ENCODE data around the gene CFL1.

The CFL1 gene

GRCh38 chr11:65900125-65900898, 42.3 kb upstream of the CFL1 start, which contains the start of gene FOSL1:
Gene FOSL1 (minus strand): TSS chr11:65900388. CDS start chr11:65900339, 49 bp downstream.
- DNase-seq (ENCODE audit: extremely low spot score): peak; percentile 72

GRCh38 chr11:65899356-65900124, 41.6 kb upstream of the CFL1 start:
- ChIA-PET CTCF (interaction anchor here (6.6 kb wide), 1 partner anchor 10 kb away, joined by 36 read pairs; the partner anchor contains the start of genes CCDC85B and FIBP), POLR2A (interaction anchor here (1.3 to 5.8 kb wide), 2 partner anchors 9 to 12 kb away, joined by 3 to 72 read pairs; partner anchors contain the start of genes CCDC85B and FIBP)
- no peak for DNase-seq (ENCODE audit: extremely low spot score)
- TF ChIP-seq L3MBTL2 (conservative IDR thresholded peaks at IDR 0.05): peak; percentile 62
- TF ChIP-seq BHLHE40 (IDR thresholded peaks at IDR 0.05; ENCODE audit: borderline replicate concordance): no peak

More at GRCh38 chr11:65900125-65900898, 42.3 kb upstream of the CFL1 start, which contains the start of gene FOSL1:
- CTCF ChIA-PET: interaction anchor here (0.6 to 6.6 kb wide), 2 partner anchors 10 to 32 kb away, joined by 3 to 36 read pairs; partner anchors contain the start of genes CCDC85B and FIBP
- no peak for TF ChIP-seq ELF4 (IDR thresholded peaks at IDR 0.05)
- no peak for TF ChIP-seq ZNF384 (IDR thresholded peaks at IDR 0.05)
- no peak for TF ChIP-seq SUZ12 (IDR thresholded peaks at IDR 0.05)
- no peak for TF ChIP-seq HDGF (IDR thresholded peaks at IDR 0.05; ENCODE audit: borderline replicate concordance)
- TF ChIP-seq FOXA1 (IDR thresholded peaks at IDR 0.05): no peak
- no peak for TF ChIP-seq ARNT (IDR thresholded peaks at IDR 0.05)
- TF ChIP-seq NFRKB (IDR thresholded peaks at IDR 0.05): no peak
- TF ChIP-seq LEF1 (IDR thresholded peaks at IDR 0.05; ENCODE audit: borderline replicate concordance): no peak
- no peak for TF ChIP-seq BHLHE40 (IDR thresholded peaks at IDR 0.05; ENCODE audit: borderline replicate concordance)
- no peak for TF ChIP-seq PKNOX1 (IDR thresholded peaks at IDR 0.05)
- no peak for TF ChIP-seq TARDBP (IDR thresholded peaks at IDR 0.05)
- no peak for TF ChIP-seq SP1 (IDR thresholded peaks at IDR 0.05)
- no peak for TF ChIP-seq FOXM1 (IDR thresholded peaks at IDR 0.05; ENCODE audit: borderline replicate concordance)
- TF ChIP-seq FOXK2 (IDR thresholded peaks at IDR 0.05): no peak
- POLR2A ChIA-PET: interaction anchor here (1.0 to 5.8 kb wide), 2 partner anchors 10 to 42 kb away, joined by 3 to 72 read pairs; partner anchors contain the start of genes CCDC85B, CFL1 and FIBP

GRCh38 chr11:65898656-65899355, 40.8 kb upstream of the CFL1 start:
- ChIA-PET POLR2A (interaction anchor here (0.8 to 5.8 kb wide), 3 partner anchors 8 to 13 kb away, joined by 3 to 72 read pairs (median 4); partner anchors contain the start of genes CCDC85B and FIBP), CTCF (interaction anchor here (6.6 kb wide), 1 partner anchor 9 kb away, joined by 36 read pairs; the partner anchor contains the start of genes CCDC85B and FIBP)
- TF ChIP-seq CTBP1 (IDR thresholded peaks at IDR 0.05; ENCODE audit: borderline replicate concordance) (no peak), PKNOX1 (IDR thresholded peaks at IDR 0.05) (no peak), FOXA1 (IDR thresholded peaks at IDR 0.05) (no peak), ZNF384 (IDR thresholded peaks at IDR 0.05) (no peak), BHLHE40 (IDR thresholded peaks at IDR 0.05; ENCODE audit: borderline replicate concordance) (no peak), L3MBTL2 (conservative IDR thresholded peaks at IDR 0.05) (no peak), FOXM1 (IDR thresholded peaks at IDR 0.05; ENCODE audit: borderline replicate concordance) (no peak), TARDBP (IDR thresholded peaks at IDR 0.05) (no peak), ARNT (IDR thresholded peaks at IDR 0.05) (no peak), ELF4 (IDR thresholded peaks at IDR 0.05) (no peak), LEF1 (IDR thresholded peaks at IDR 0.05; ENCODE audit: borderline replicate concordance) (no peak), HDGF (IDR thresholded peaks at IDR 0.05; ENCODE audit: borderline replicate concordance) (no peak), SP1 (IDR thresholded peaks at IDR 0.05) (no peak), FOXK2 (IDR thresholded peaks at IDR 0.05) (no peak), SUZ12 (IDR thresholded peaks at IDR 0.05) (no peak)
- no peak for DNase-seq (ENCODE audit: extremely low spot score)

GRCh38 chr11:65897020-65897471, 39.1 kb upstream of the CFL1 start:
- CTCF ChIA-PET: interaction anchor here (6.6 kb wide), 1 partner anchor 7 kb away, joined by 36 read pairs; the partner anchor contains the start of genes CCDC85B and FIBP
- POLR2A ChIA-PET: interaction anchor here (1.3 to 2.0 kb wide), 2 partner anchors 9 to 38 kb away, joined by 3 to 6 read pairs; no protein-coding TSS in a partner anchor
- TF ChIP-seq ZNF384 (IDR thresholded peaks at IDR 0.05) (no peak), ARNT (IDR thresholded peaks at IDR 0.05) (no peak), LEF1 (IDR thresholded peaks at IDR 0.05; ENCODE audit: borderline replicate concordance) (no peak), ELF4 (IDR thresholded peaks at IDR 0.05) (no peak), CTBP1 (IDR thresholded peaks at IDR 0.05; ENCODE audit: borderline replicate concordance) (no peak), FOXK2 (IDR thresholded peaks at IDR 0.05) (no peak), HDGF (IDR thresholded peaks at IDR 0.05; ENCODE audit: borderline replicate concordance) (no peak), L3MBTL2 (conservative IDR thresholded peaks at IDR 0.05) (no peak), SUZ12 (IDR thresholded peaks at IDR 0.05) (no peak), SP1 (IDR thresholded peaks at IDR 0.05) (no peak), BHLHE40 (IDR thresholded peaks at IDR 0.05; ENCODE audit: borderline replicate concordance) (no peak), FOXA1 (IDR thresholded peaks at IDR 0.05) (no peak), FOXM1 (IDR thresholded peaks at IDR 0.05; ENCODE audit: borderline replicate concordance) (no peak), NFRKB (IDR thresholded peaks at IDR 0.05) (no peak), TARDBP (IDR thresholded peaks at IDR 0.05) (no peak), PKNOX1 (IDR thresholded peaks at IDR 0.05) (no peak)
- DNase-seq (ENCODE audit: extremely low spot score): no peak

Measured in HEK293T (cell line).